Type B pancreatic cell (in vitro differentiated cells): ENCODE measurements around the gene EDN1. TPM values are rescaled to one million over a fixed set of nuclear protein-coding genes. Genes with fewer than 3 reads are reported as not detected.

Experiments
- DNase-seq: peaks from one replicate; pipeline ENCODE4 v3.0.0; 2021; ENCODE audit warnings: mixed read lengths; ENCODE audit not compliant: unreplicated experiment; ENCODE audit errors: extremely low spot score
- H3K27ac Mint-ChIP-seq: 2 replicates; pipeline ENCODE4 v1.8.0; 2021; ENCODE audit warnings: mild to moderate bottlenecking, mixed read lengths
- H3K27me3 Mint-ChIP-seq: 2 replicates; pipeline ENCODE4 v1.8.0; 2021; ENCODE audit warnings: mixed read lengths
- H3K36me3 Mint-ChIP-seq: 2 replicates; pipeline ENCODE4 v1.8.0; 2021; ENCODE audit warnings: mixed read lengths
- H3K4me1 Mint-ChIP-seq: one replicate; pipeline ENCODE4 v1.8.0; 2021; ENCODE audit warnings: mixed read lengths; ENCODE audit not compliant: unreplicated experiment
- H3K4me3 Mint-ChIP-seq: 2 replicates; pipeline ENCODE4 v1.8.0; 2021; ENCODE audit warnings: mild to moderate bottlenecking, mixed read lengths
- H3K9me3 Mint-ChIP-seq: 2 replicates; pipeline ENCODE4 v1.8.0; 2021; ENCODE audit warnings: mixed read lengths
- CTCF ChIP-seq: fragments of 200-600 bp; sonication (generic); conservative IDR thresholded peaks from 2 replicates; pipeline ENCODE4 v1.5.0; 2021; ENCODE audit warnings: antibody characterized with exemption, mild to moderate bottlenecking
- total RNA-seq: library from RNA; stranded (reverse); gene quantifications from 2 replicates; pipeline ENCODE4 v1.2.1, GENCODE V29; 2021; ENCODE audit warnings: low replicate concordance

EDN1 gene
- total RNA-seq, 1 donor from 2014 or later: 8.9 TPM

- Mint-ChIP-seq H3K27me3 (peaks cover 11% of the 10 kb centered on the region), H3K27ac (no peak overlapping the region), H3K4me1 (peaks cover 12% of the 10 kb centered on the region), H3K4me3 (no peak overlapping the region), H3K9me3 (peaks cover 5% of the 10 kb centered on the region), H3K36me3 (no peaks in the 10 kb centered on the region)
- no peak for DNase-seq
- TF ChIP-seq CTCF: no peak
Measured at GRCh38 chr6:12339022-12339421, 48.9 kb downstream of the EDN1 start.

GRCh38 chr6:12339808-12340487, 49.8 kb downstream of the EDN1 start:
- no peaks in the 10 kb centered on the region for H3K36me3 Mint-ChIP-seq
- H3K4me3 Mint-ChIP-seq: no peak overlapping the region
- peaks cover 11% of the 10 kb centered on the region for H3K27me3 Mint-ChIP-seq
- no peak for TF ChIP-seq CTCF
- H3K4me1 Mint-ChIP-seq: peaks cover 12% of the 10 kb centered on the region
- H3K9me3 Mint-ChIP-seq: peaks cover 5% of the 10 kb centered on the region
- DNase-seq: no peak
- H3K27ac Mint-ChIP-seq: no peak overlapping the region

GRCh38 chr6:12340488-12340818, 50.3 kb downstream of the EDN1 start:
- Mint-ChIP-seq H3K36me3 (no peaks in the 10 kb centered on the region), H3K4me3 (no peak overlapping the region), H3K9me3 (peaks cover 5% of the 10 kb centered on the region), H3K27ac (no peak overlapping the region), H3K27me3 (peaks cover 11% of the 10 kb centered on the region), H3K4me1 (peaks cover 12% of the 10 kb centered on the region)
- no peak for DNase-seq
- TF ChIP-seq CTCF: no peak

GRCh38 chr6:12342664-12343063, 52.5 kb downstream of the EDN1 start:
- Mint-ChIP-seq H3K4me1 (peaks cover 12% of the 10 kb centered on the region), H3K36me3 (no peaks in the 10 kb centered on the region), H3K27ac (no peak overlapping the region), H3K27me3 (peaks cover 11% of the 10 kb centered on the region), H3K9me3 (peaks cover 5% of the 10 kb centered on the region), H3K4me3 (no peak overlapping the region)
- no peak for TF ChIP-seq CTCF
- no peak for DNase-seq

GRCh38 chr6:12343122-12343439, 52.9 kb downstream of the EDN1 start:
- no peaks in the 10 kb centered on the region for H3K36me3 Mint-ChIP-seq
- H3K4me3 Mint-ChIP-seq: no peak overlapping the region
- TF ChIP-seq CTCF: no peak
- H3K4me1 Mint-ChIP-seq: peaks cover 12% of the 10 kb centered on the region
- no peak for DNase-seq
- peaks cover 11% of the 10 kb centered on the region for H3K27me3 Mint-ChIP-seq
- H3K9me3 Mint-ChIP-seq: peaks cover 5% of the 10 kb centered on the region
- no peak overlapping the region for H3K27ac Mint-ChIP-seq
